ENCODE results near the gene NAALADL2.

- TF ChIP-seq POLR2A (IDR thresholded peaks at IDR 0.05) (no peak), CTCF (IDR thresholded peaks at IDR 0.05) (no peak)
These were observed 438.1 kb downstream of the NAALADL2 start for GRCh38 chr3:175297216-175297615.

Measured in uterus (tissue), 2 donors.